Stimulated activated naive CD8-positive, alpha-beta T cell treated with anti-CD3 and anti-CD28 coated beads, Interleukin-15, Interleukin-2, amounts not matched to agents 100 ng/mL and 50 ng/mL, for 24 hours (primary cell): Measurements from ENCODE around the gene ZNF570.

ENCODE experiments used
- H3K27ac Mint-ChIP-seq: one replicate; pipeline ENCODE4 v1.8.0; 2021; ENCODE audit warnings: mild to moderate bottlenecking, mixed read lengths
- H3K27me3 Mint-ChIP-seq: one replicate; pipeline ENCODE4 v1.8.0; 2021; ENCODE audit warnings: mixed read lengths
- H3K36me3 Mint-ChIP-seq: one replicate; pipeline ENCODE4 v1.8.0; 2021; ENCODE audit warnings: low read depth, mixed read lengths
- H3K4me1 Mint-ChIP-seq: one replicate; pipeline ENCODE4 v1.8.0; 2021; ENCODE audit warnings: low read depth, mixed read lengths
- H3K4me3 Mint-ChIP-seq: one replicate; pipeline ENCODE4 v1.8.0; 2021; ENCODE audit warnings: mild to moderate bottlenecking, mixed read lengths
- H3K9me3 Mint-ChIP-seq: one replicate; pipeline ENCODE4 v1.8.0; 2021; ENCODE audit warnings: mixed read lengths

Gene ZNF570

GRCh38 chr19:37468961-37469777 lies at the start of gene ZNF570:
Gene ZNF570, plus strand, starts transcription at chr19:37469356. Its CDS starts 999 bp downstream, at chr19:37470355.
- peak within 1 kb of the TSS; percentile 93 for H3K27ac Mint-ChIP-seq
- H3K36me3 Mint-ChIP-seq, result peaks cover 31% of the 10 kb centered on the region
- peaks cover 40% of the 10 kb centered on the region for H3K4me1 Mint-ChIP-seq

GRCh38 chr19:37452500-37453245 lies 16.5 kb upstream of the ZNF570 start:
- H3K9me3 Mint-ChIP-seq, result peaks cover 69% of the 10 kb centered on the region
- H3K4me3 Mint-ChIP-seq, result no peak overlapping the region
- no peaks in the 10 kb centered on the region for H3K27me3 Mint-ChIP-seq
- no peaks in the 10 kb centered on the region for H3K4me1 Mint-ChIP-seq
- no peak overlapping the region for H3K27ac Mint-ChIP-seq
- H3K36me3 Mint-ChIP-seq, result peaks cover 83% of the 10 kb centered on the region

More at GRCh38 chr19:37468961-37469777, at the start of gene ZNF570:
- peak within 1 kb of the TSS; percentile 99 for H3K4me3 Mint-ChIP-seq
- H3K9me3 Mint-ChIP-seq, result peaks cover 19% of the 10 kb centered on the region
- H3K27me3 Mint-ChIP-seq, result no peaks in the 10 kb centered on the region

- Mint-ChIP-seq H3K36me3 (peaks cover 36% of the 10 kb centered on the region), H3K27ac (peak overlapping the region; percentile 95), H3K4me3 (peak overlapping the region; percentile 99), H3K9me3 (peaks cover 19% of the 10 kb centered on the region), H3K4me1 (peaks cover 40% of the 10 kb centered on the region), H3K27me3 (no peaks in the 10 kb centered on the region)
Observed at GRCh38 chr19:37466277-37466797, 2.8 kb upstream of the ZNF570 start.

- peaks cover 36% of the 10 kb centered on the region for H3K36me3 Mint-ChIP-seq
- no peaks in the 10 kb centered on the region for H3K27me3 Mint-ChIP-seq
- H3K9me3 Mint-ChIP-seq, result peaks cover 19% of the 10 kb centered on the region
- peaks cover 40% of the 10 kb centered on the region for H3K4me1 Mint-ChIP-seq
- peak within 1 kb of the TSS; percentile 99 for H3K4me3 Mint-ChIP-seq
- H3K27ac Mint-ChIP-seq, result peak within 1 kb of the TSS; percentile 95
Observed at GRCh38 chr19:37466798-37467607, 2.2 kb upstream of the ZNF570 start, which contains the start of gene ZNF569. Gene ZNF569, minus strand, starts transcription at chr19:37467444. Its CDS starts 22,523 bp downstream, at chr19:37444921.

- peaks cover 40% of the 10 kb centered on the region for H3K4me1 Mint-ChIP-seq
- H3K36me3 Mint-ChIP-seq, result peaks cover 36% of the 10 kb centered on the region
- peaks cover 19% of the 10 kb centered on the region for H3K9me3 Mint-ChIP-seq
- peak overlapping the region; percentile 99 for H3K4me3 Mint-ChIP-seq
- peak overlapping the region; percentile 95 for H3K27ac Mint-ChIP-seq
- H3K27me3 Mint-ChIP-seq, result no peaks in the 10 kb centered on the region
Observed at GRCh38 chr19:37467608-37468090, 1.5 kb upstream of the ZNF570 start.

- peaks cover 12% of the 10 kb centered on the region for H3K9me3 Mint-ChIP-seq
- H3K4me1 Mint-ChIP-seq, result peaks cover 36% of the 10 kb centered on the region
- H3K27ac Mint-ChIP-seq, result no peak overlapping the region
- no peaks in the 10 kb centered on the region for H3K27me3 Mint-ChIP-seq
- peak overlapping the region; percentile 99 for H3K4me3 Mint-ChIP-seq
- peaks cover 24% of the 10 kb centered on the region for H3K36me3 Mint-ChIP-seq
Observed at GRCh38 chr19:37470216-37470615, 1.1 kb downstream of the ZNF570 start.

- Mint-ChIP-seq H3K36me3 (peaks cover 39% of the 10 kb centered on the region), H3K4me1 (peaks cover 25% of the 10 kb centered on the region), H3K4me3 (no peak overlapping the region), H3K27me3 (no peaks in the 10 kb centered on the region), H3K27ac (no peak overlapping the region), H3K9me3 (peaks cover 29% of the 10 kb centered on the region)
Observed at GRCh38 chr19:37472165-37472564, 3.0 kb downstream of the ZNF570 start.

GRCh38 chr19:37484406-37485168 lies 15.4 kb downstream of the ZNF570 start:
- H3K4me1 Mint-ChIP-seq, result no peaks in the 10 kb centered on the region
- H3K4me3 Mint-ChIP-seq, result no peak overlapping the region
- H3K27me3 Mint-ChIP-seq, result no peaks in the 10 kb centered on the region
- H3K9me3 Mint-ChIP-seq, result peaks cover 57% of the 10 kb centered on the region
- peaks cover 78% of the 10 kb centered on the region for H3K36me3 Mint-ChIP-seq
- H3K27ac Mint-ChIP-seq, result no peak overlapping the region

- peaks cover 35% of the 10 kb centered on the region for H3K36me3 Mint-ChIP-seq
- H3K9me3 Mint-ChIP-seq, result peaks cover 35% of the 10 kb centered on the region
- H3K4me3 Mint-ChIP-seq, result no peak overlapping the region
- no peaks in the 10 kb centered on the region for H3K4me1 Mint-ChIP-seq
- H3K27ac Mint-ChIP-seq, result no peak overlapping the region
- H3K27me3 Mint-ChIP-seq, result no peaks in the 10 kb centered on the region
Observed at GRCh38 chr19:37492213-37492612, 23.1 kb downstream of the ZNF570 start.

- no peak overlapping the region for H3K27ac Mint-ChIP-seq
- H3K36me3 Mint-ChIP-seq, result peaks cover 42% of the 10 kb centered on the region
Observed at GRCh38 chr19:37505958-37506386, 36.8 kb downstream of the ZNF570 start.

GRCh38 chr19:37506387-37507166 lies 37.4 kb downstream of the ZNF570 start, which contains the start of gene ZNF793:
Gene ZNF793, plus strand, starts transcription at chr19:37506939. Its CDS starts 16,501 bp downstream, at chr19:37523440.
- no peak within 1 kb of the TSS for H3K27ac Mint-ChIP-seq
- no peaks in the 10 kb centered on the region for H3K4me1 Mint-ChIP-seq
- no peaks in the 10 kb centered on the region for H3K27me3 Mint-ChIP-seq
- H3K36me3 Mint-ChIP-seq, result peaks cover 46% of the 10 kb centered on the region
- no peak within 1 kb of the TSS for H3K4me3 Mint-ChIP-seq
- H3K9me3 Mint-ChIP-seq, result peaks cover 23% of the 10 kb centered on the region

More at GRCh38 chr19:37505958-37506386, 36.8 kb downstream of the ZNF570 start:
- H3K9me3 Mint-ChIP-seq, result peaks cover 23% of the 10 kb centered on the region
- H3K4me1 Mint-ChIP-seq, result no peaks in the 10 kb centered on the region
- no peak overlapping the region for H3K4me3 Mint-ChIP-seq
- H3K27me3 Mint-ChIP-seq, result no peaks in the 10 kb centered on the region

- Mint-ChIP-seq H3K27me3 (no peaks in the 10 kb centered on the region), H3K4me1 (no peaks in the 10 kb centered on the region), H3K9me3 (peaks cover 18% of the 10 kb centered on the region), H3K4me3 (no peak overlapping the region), H3K36me3 (peaks cover 47% of the 10 kb centered on the region), H3K27ac (no peak overlapping the region)
Observed at GRCh38 chr19:37507167-37507464, 38.0 kb downstream of the ZNF570 start.

GRCh38 chr19:37511186-37511585 lies 42.0 kb downstream of the ZNF570 start:
- H3K9me3 Mint-ChIP-seq, result peaks cover 28% of the 10 kb centered on the region
- peaks cover 57% of the 10 kb centered on the region for H3K36me3 Mint-ChIP-seq
- H3K4me3 Mint-ChIP-seq, result no peak overlapping the region
- H3K27ac Mint-ChIP-seq, result no peak overlapping the region
- H3K27me3 Mint-ChIP-seq, result no peaks in the 10 kb centered on the region
- no peaks in the 10 kb centered on the region for H3K4me1 Mint-ChIP-seq
